Measurements from ENCODE around the gene PRR13. TPM values are rescaled to one million over a fixed set of nuclear protein-coding genes. Genes with fewer than 3 reads are reported as not detected.

PRR13 gene
- total and polyA plus RNA-seq, 2 donors (not counting 3 experiments of a cell fraction or from before 2014, with no cell fraction given), result 68.9 to 139 TPM

DNA sequence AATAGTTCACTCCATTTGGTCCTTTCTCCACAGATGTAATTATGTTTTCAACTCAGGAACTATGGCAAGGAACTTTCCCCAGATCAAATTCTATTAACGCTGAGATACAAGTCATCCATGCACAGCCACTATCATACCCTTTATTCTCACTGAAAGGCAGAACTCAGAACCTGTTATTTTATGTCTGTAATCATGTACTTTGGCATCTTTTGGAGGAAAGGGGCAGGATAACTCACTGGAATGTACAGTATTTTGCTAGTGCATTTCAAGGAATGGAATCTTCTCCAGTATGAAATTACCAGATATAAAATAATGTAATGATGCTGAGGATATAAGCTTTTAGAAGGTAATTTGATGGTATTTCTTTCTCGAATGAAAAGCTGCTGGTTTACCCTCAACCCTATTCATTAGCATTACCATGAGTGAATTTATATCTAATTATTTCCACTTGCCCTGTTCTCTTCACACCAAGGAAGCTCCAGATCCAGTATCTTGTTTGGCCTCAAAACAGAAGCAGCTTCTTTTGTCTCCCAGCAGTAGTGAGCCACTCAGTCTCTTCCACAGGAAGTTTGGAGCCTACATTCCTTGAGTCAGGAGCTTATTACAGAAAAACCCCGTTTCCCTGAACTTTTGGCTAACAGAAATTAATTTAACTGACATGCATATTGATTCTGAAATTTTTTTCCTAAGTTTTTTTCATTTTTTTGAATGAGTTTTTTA lies 27.9 kb upstream of the PRR13 start:
- BruUV-seq (replicated peaks), result no TSS peak
- H2AFZ ChIP-seq (ENCODE audit: low read depth, low read length), result no peak overlapping the region
- no peaks in the 10 kb centered on the region for H3K9me3 ChIP-seq (replicated peaks; ENCODE audit: control insufficient read depth, insufficient read depth, low read length)
- dilution Hi-C loops (cut with MboI; ENCODE audit: extremely low pct_ligation_motif_present, low sequenced_read_pairs), result no loop called here
- H3K27me3 ChIP-seq (ENCODE audit: control insufficient read depth in 2 of 2, insufficient read depth in 2 of 2, low read length in 2 of 2), result no peaks in the 10 kb centered on the region
- CTCF ChIA-PET, result interaction anchor here (0.8 to 9.7 kb wide), 4 partner anchors 34 to 86 kb away, joined by 4 to 101 read pairs (median 4); partner anchors contain the start of gene SP1
- peaks cover 24% of the 10 kb centered on the region for H3K4me1 ChIP-seq (ENCODE audit: control insufficient read depth, extremely low read depth, insufficient read depth, low read length)
- peaks cover 15 to 16% of the 10 kb centered on the region in 2 experiments for H3K36me3 ChIP-seq (ENCODE audit: control insufficient read depth in 2 of 2, extremely low read depth in 1 of 2, insufficient read depth in 2 of 2, low read length in 2 of 2)
- no peak overlapping the region for H3K27ac ChIP-seq (ENCODE audit: insufficient read depth, low read depth, low read length)
- no peaks in the 10 kb centered on the region for H3K9me1 ChIP-seq (replicated peaks; ENCODE audit: control insufficient read depth, extremely low read depth, insufficient read depth, low read length)
- no peaks in the 10 kb centered on the region for H4K20me1 ChIP-seq (replicated peaks; ENCODE audit: control insufficient read depth, extremely low read depth, insufficient read depth, low read length)
- H3K79me2 ChIP-seq (ENCODE audit: control insufficient read depth, insufficient read depth, low read length), result no peaks in the 10 kb centered on the region
- POLR2A ChIA-PET, result no interaction called here
- H3K4me3 ChIP-seq (replicated peaks in 1 of 3; ENCODE audit: insufficient read depth in 1 of 3, low read depth in 1 of 3, low read length in 3 of 3), result no peak overlapping the region
- no peak for FAIRE-seq
- H3K4me2 ChIP-seq (ENCODE audit: insufficient read depth, low read length), result no peak overlapping the region
- TF ChIP-seq FOS (IDR thresholded peaks at IDR 0.05; ENCODE audit: borderline replicate concordance, insufficient read depth, low read length) (no peak), GATA2 (IDR thresholded peaks at IDR 0.05; ENCODE audit: insufficient read depth, insufficient read length, low read depth, low read length) (no peak), MYC (IDR thresholded peaks at IDR 0.05; ENCODE audit: low read depth, low read length) (no peak), EZH2 (IDR thresholded peaks at IDR 0.05; ENCODE audit: borderline replicate concordance, low read depth, low read length, severe bottlenecking) (no peak), POLR2AphosphoS5 (IDR thresholded peaks at IDR 0.05; ENCODE audit: insufficient read depth, low read depth, low read length) (no peak), POLR2A (IDR thresholded peaks at IDR 0.05; ENCODE audit: low read depth, low read length) (no peak), JUN (IDR thresholded peaks at IDR 0.05; ENCODE audit: borderline replicate concordance, insufficient read depth, insufficient read length, low read depth) (no peak)
- TF ChIP-seq, protein P1, sequence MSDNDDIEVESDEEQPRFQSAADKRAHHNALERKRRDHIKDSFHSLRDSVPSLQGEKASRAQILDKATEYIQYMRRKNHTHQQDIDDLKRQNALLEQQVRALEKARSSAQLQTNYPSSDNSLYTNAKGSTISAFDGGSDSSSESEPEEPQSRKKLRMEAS (IDR thresholded peaks at IDR 0.05; ENCODE audit: insufficient read depth, insufficient read length), result no peak
- TF ChIP-seq, protein P2, sequence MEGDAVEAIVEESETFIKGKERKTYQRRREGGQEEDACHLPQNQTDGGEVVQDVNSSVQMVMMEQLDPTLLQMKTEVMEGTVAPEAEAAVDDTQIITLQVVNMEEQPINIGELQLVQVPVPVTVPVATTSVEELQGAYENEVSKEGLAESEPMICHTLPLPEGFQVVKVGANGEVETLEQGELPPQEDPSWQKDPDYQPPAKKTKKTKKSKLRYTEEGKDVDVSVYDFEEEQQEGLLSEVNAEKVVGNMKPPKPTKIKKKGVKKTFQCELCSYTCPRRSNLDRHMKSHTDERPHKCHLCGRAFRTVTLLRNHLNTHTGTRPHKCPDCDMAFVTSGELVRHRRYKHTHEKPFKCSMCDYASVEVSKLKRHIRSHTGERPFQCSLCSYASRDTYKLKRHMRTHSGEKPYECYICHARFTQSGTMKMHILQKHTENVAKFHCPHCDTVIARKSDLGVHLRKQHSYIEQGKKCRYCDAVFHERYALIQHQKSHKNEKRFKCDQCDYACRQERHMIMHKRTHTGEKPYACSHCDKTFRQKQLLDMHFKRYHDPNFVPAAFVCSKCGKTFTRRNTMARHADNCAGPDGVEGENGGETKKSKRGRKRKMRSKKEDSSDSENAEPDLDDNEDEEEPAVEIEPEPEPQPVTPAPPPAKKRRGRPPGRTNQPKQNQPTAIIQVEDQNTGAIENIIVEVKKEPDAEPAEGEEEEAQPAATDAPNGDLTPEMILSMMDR (IDR thresholded peaks at IDR 0.05; ENCODE audit: extremely low read depth in 1 of 2, insufficient read depth in 1 of 2, low read depth in 1 of 2, low read length in 2 of 2), result no peak
- intact Hi-C loops (cut with micrococcal nuclease), result no loop called here
- DNase-seq (ENCODE audit: low read depth, low spot score), result no peak
- no peak overlapping the region for H3K9ac ChIP-seq (replicated peaks; ENCODE audit: extremely low read depth, insufficient read depth, low read length)
